ENCODE results near the gene MPL. TPM values are rescaled to one million over a fixed set of nuclear protein-coding genes. Genes with fewer than 3 reads are reported as not detected.

MPL gene
- total and polyA plus RNA-seq, 2 of the 8 experiments (the other 6 are each of a cell fraction or from before 2014, with no cell fraction given), result 0.08 TPM; not detected in 1

- Histone ChIP-seq H3K27me3 (replicated peaks in 1 of 4; ENCODE audit: control insufficient read depth in 3 of 4, extremely low read depth in 1 of 4, insufficient read depth in 3 of 4, low read length in 3 of 4) (peaks cover 0 to 5% (median 0%) of the 10 kb centered on the region in 4 experiments; a peak in 2 of 7 replicates), H3K36me3 (ENCODE audit: control insufficient read depth in 2 of 4, insufficient read depth in 4 of 4, low read length in 3 of 4) (no peaks in the 10 kb centered on the region), H3K9ac (replicated peaks in 1 of 4; ENCODE audit: extremely low read depth in 1 of 4, low read depth in 3 of 4, low read length in 3 of 4) (no peak overlapping the region), H3K27ac (ENCODE audit: low read depth, low read length) (no peak overlapping the region), H3K79me1 (ENCODE audit: low read depth, low read length) (no peaks in the 10 kb centered on the region), H2BK12ac (ENCODE audit: low read depth, low read length) (0 out of 2 replicates have a peak overlapping the region, but pooled peaks have one; percentile 43), H4K91ac (replicated peaks; ENCODE audit: insufficient read length, low read length) (no peak overlapping the region), H3K4ac (replicated peaks; ENCODE audit: insufficient read length, low read depth, low read length) (no peak overlapping the region), H2BK120ac (replicated peaks; ENCODE audit: low read depth, low read length) (no peak overlapping the region), H3K4me1 (replicated peaks in 1 of 4; ENCODE audit: control insufficient read depth in 3 of 4, insufficient read depth in 4 of 4, low read length in 3 of 4) (peaks cover 4 to 12% (median 8%) of the 10 kb centered on the region in 4 experiments; a peak in 6 of 7 replicates), H3K4me3 (ENCODE audit: extremely low read depth in 1 of 4, insufficient read depth in 2 of 4, low read depth in 3 of 4, low read length in 4 of 4) (no peak overlapping the region), H2AK5ac (ENCODE audit: low read depth, low read length) (no peak overlapping the region), H3K4me2 (ENCODE audit: insufficient read depth in 1 of 2, low read depth in 2 of 2, low read length in 2 of 2) (no peak overlapping the region), H4K8ac (ENCODE audit: extremely low read depth, insufficient read depth, low read length) (no peak overlapping the region), H2AFZ (ENCODE audit: low read length) (no peak overlapping the region), H2BK20ac (ENCODE audit: low read length) (no peak overlapping the region; the same call in 1 of the 2 replicates), H3K23me2 (ENCODE audit: low read depth, low read length) (peaks cover 7% of the 10 kb centered on the region), H3K79me2 (ENCODE audit: control insufficient read depth in 1 of 2, insufficient read depth in 2 of 2, low read length in 2 of 2) (no peaks in the 10 kb centered on the region), H2BK15ac (ENCODE audit: low read length) (peak overlapping the region; percentile 53; the same call in 1 of the 2 replicates), H3K23ac (ENCODE audit: insufficient read length) (no peak overlapping the region), H2BK5ac (ENCODE audit: low read depth, low read length) (peak overlapping the region; percentile 73), H4K20me1 (replicated peaks in 1 of 2; ENCODE audit: control insufficient read depth in 1 of 2, insufficient read depth in 2 of 2, low read length in 2 of 2) (no peaks in the 10 kb centered on the region), H3K14ac (ENCODE audit: insufficient read length) (no peak overlapping the region), H3K56ac (replicated peaks; ENCODE audit: insufficient read length, low read depth, low read length) (no peak overlapping the region), H3K9me3 (ENCODE audit: insufficient read depth in 2 of 2, low read depth in 1 of 2, low read length in 1 of 2) (no peaks in the 10 kb centered on the region), H3K18ac (ENCODE audit: extremely low read depth, low read length) (no peak overlapping the region), H4K5ac (ENCODE audit: insufficient read length, low read depth, low read length) (no peak overlapping the region)
- ChIA-PET CTCF (ENCODE audit: partially characterized antibody) (interaction anchor here (1.0 kb wide), 2 partner anchors 9 to 115 kb away, joined by 3 read pairs; no protein-coding TSS in a partner anchor), POLR2A (ENCODE audit: partially characterized antibody) (interaction anchor here (0.6 to 2.0 kb wide), 6 partner anchors 12 to 76 kb away, joined by 3 to 11 read pairs (median 5); partner anchors contain the start of genes MED8 and SZT2)
- FAIRE-seq (no peak), DNase-seq (ENCODE audit: low read depth in 1 of 2, low spot score in 2 of 2) (no peak)
- WGBS, 2 experiments (ENCODE audit: extremely low coverage in 1 of 2, insufficient coverage in 1 of 2, insufficient read length in 1 of 2, insufficient replicate concordance in 2 of 2, low coverage in 1 of 2, low lambda C conversion rate in 2 of 2, missing lambda C conversion rate in 1 of 2), result 87% methylated on average over 8 of the region's 10 CpGs; no CpG with 5 or more reads in 1 of the 2 experiments
- TF ChIP-seq TAF1 (IDR thresholded peaks at IDR 0.05; ENCODE audit: low read depth, low read length) (no peak), ZNF274 (IDR thresholded peaks at IDR 0.05; ENCODE audit: borderline replicate concordance, extremely low read depth, low read length) (no peak), JUND (IDR thresholded peaks at IDR 0.05; ENCODE audit: low read length) (no peak), SRF (IDR thresholded peaks at IDR 0.05; ENCODE audit: low read depth, low read length) (no peak), NRF1 (IDR thresholded peaks at IDR 0.05; ENCODE audit: low read depth, low read length) (no peak), ATF2 (IDR thresholded peaks at IDR 0.05; ENCODE audit: low read length) (no peak), SIRT6 (IDR thresholded peaks at IDR 0.05; ENCODE audit: low read length) (no peak), POLR2AphosphoS5 (IDR thresholded peaks at IDR 0.05; ENCODE audit: low read depth, low read length) (no peak), CEBPB (IDR thresholded peaks at IDR 0.05; ENCODE audit: low read depth, low read length) (no peak), TEAD4 (IDR thresholded peaks at IDR 0.05; ENCODE audit: low read depth, low read length) (no peak)
These were observed 14.1 kb downstream of the MPL start for GRCh38 chr1:43351421-43352350.
